Testis (tissue), 2 donors: ENCODE results near the gene PCBP2.

Experiments used
- POLR2A ChIP-seq: fragments of 450-650 bp; IDR thresholded peaks from one replicate; pipeline ENCODE4 v1.6.1; 2017; ENCODE audit warnings: antibody characterized with exemption, mild to moderate bottlenecking, moderate library complexity
- TF ChIP-seq, protein P1 (sequence below), 3 experiments: fragments of 450-650 bp in 2 of 3; fragments of 200-600 bp in 1 of 3; sonication (generic) in 1 of 3; IDR thresholded peaks; one replicate each; pipeline ENCODE4 v1.5.1; 2016 to 2019; ENCODE audit warnings: antibody characterized with exemption in 3 of 3, mild to moderate bottlenecking in 2 of 3, moderate library complexity in 1 of 3

DNA sequence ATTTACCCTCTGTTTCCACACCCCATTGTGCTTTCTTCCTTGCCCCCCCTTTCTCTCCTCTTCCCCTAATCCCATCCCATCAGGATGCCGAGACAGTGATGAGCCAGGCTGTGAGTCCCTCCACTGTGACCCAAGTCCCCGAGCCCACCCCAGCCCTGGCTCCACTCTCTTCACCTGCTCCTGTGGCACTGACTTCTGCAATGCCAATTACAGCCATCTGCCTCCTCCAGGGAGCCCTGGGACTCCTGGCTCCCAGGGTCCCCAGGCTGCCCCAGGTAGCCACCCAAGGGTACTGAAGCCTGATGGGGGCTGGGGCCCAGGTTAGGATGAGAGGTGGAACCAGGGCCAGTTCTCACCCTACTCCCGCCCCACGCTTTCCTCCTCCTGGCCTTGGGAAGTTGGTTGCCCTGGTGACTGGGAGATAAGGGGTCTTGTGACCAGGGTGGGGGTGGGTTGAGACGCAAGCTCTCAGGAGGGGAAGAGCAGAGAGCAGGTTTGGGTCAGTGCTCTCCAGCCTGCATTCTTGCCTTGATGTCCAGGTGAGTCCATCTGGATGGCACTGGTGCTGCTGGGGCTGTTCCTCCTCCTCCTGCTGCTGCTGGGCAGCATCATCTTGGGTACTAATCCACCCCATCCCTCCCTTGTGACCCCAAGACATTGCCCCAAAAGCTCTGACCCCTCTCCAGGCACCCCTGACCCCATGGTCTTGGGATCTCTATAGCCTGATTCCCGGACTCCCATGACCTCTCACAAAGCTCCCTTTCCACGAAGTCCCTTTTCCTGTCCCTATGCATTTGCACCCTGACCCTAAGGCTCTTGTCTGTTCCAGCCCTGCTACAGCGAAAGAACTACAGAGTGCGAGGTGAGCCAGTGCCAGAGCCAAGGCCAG is 27.0 kb upstream of the PCBP2 start:
- TF ChIP-seq, protein P1, sequence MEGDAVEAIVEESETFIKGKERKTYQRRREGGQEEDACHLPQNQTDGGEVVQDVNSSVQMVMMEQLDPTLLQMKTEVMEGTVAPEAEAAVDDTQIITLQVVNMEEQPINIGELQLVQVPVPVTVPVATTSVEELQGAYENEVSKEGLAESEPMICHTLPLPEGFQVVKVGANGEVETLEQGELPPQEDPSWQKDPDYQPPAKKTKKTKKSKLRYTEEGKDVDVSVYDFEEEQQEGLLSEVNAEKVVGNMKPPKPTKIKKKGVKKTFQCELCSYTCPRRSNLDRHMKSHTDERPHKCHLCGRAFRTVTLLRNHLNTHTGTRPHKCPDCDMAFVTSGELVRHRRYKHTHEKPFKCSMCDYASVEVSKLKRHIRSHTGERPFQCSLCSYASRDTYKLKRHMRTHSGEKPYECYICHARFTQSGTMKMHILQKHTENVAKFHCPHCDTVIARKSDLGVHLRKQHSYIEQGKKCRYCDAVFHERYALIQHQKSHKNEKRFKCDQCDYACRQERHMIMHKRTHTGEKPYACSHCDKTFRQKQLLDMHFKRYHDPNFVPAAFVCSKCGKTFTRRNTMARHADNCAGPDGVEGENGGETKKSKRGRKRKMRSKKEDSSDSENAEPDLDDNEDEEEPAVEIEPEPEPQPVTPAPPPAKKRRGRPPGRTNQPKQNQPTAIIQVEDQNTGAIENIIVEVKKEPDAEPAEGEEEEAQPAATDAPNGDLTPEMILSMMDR (IDR thresholded peaks at IDR 0.05) = no peak
- TF ChIP-seq POLR2A = no peak
